Measurements from ENCODE around the gene CRB2. TPM values are rescaled to one million over a fixed set of nuclear protein-coding genes. Genes with fewer than 3 reads are reported as not detected.

CRB2 gene
- total and polyA plus RNA-seq, 2 donors (not counting 3 experiments of a cell fraction or from before 2014, with no cell fraction given) = not detected

DNA sequence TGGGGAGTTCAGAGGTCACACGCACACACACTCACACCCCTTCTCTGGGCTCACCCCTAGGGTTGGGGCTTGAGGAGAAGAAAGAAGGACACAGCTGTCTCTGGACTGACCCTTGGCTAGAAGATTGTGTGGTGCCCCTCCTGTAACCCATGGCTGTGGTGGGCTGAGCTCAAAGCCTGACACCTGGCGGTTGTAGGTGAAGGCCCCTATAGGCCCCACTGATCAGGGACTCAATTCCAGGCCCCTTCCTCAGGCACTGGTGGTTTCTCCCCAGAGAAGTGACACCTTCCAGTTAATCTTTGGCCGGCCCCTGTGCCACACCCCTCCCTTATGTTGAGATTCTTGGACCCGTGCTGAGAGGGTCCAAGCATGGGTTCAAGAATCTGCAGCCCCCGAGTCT, 35.2 kb upstream of the CRB2 start:
- Histone ChIP-seq H3K4me2 (ENCODE audit: insufficient read depth, low read length) (no peak overlapping the region), H2AFZ (ENCODE audit: low read depth, low read length) (no peak overlapping the region), H3K27ac (ENCODE audit: insufficient read depth, low read depth, low read length) (no peak overlapping the region), H3K4me1 (ENCODE audit: control insufficient read depth, extremely low read depth, insufficient read depth, low read length) (no peaks in the 10 kb centered on the region), H3K9ac (replicated peaks; ENCODE audit: extremely low read depth, insufficient read depth, low read length) (no peak overlapping the region), H3K27me3 (ENCODE audit: control insufficient read depth in 2 of 2, insufficient read depth in 2 of 2, low read length in 2 of 2) (no peaks in the 10 kb centered on the region), H3K79me2 (ENCODE audit: control insufficient read depth, insufficient read depth, low read length) (no peaks in the 10 kb centered on the region), H3K9me1 (replicated peaks; ENCODE audit: control insufficient read depth, extremely low read depth, insufficient read depth, low read length) (no peaks in the 10 kb centered on the region), H4K20me1 (replicated peaks; ENCODE audit: control insufficient read depth, extremely low read depth, insufficient read depth, low read length) (no peaks in the 10 kb centered on the region), H3K9me3 (replicated peaks; ENCODE audit: control insufficient read depth, insufficient read depth, low read length) (no peaks in the 10 kb centered on the region), H3K36me3 (ENCODE audit: control insufficient read depth in 2 of 2, extremely low read depth in 1 of 2, insufficient read depth in 2 of 2, low read length in 2 of 2) (no peaks in the 10 kb centered on the region), H3K4me3 (replicated peaks in 1 of 3; ENCODE audit: insufficient read depth in 1 of 3, low read depth in 1 of 3, low read length in 3 of 3) (no peak overlapping the region)
- dilution Hi-C loops (cut with MboI; ENCODE audit: extremely low pct_ligation_motif_present, low sequenced_read_pairs) = no loop called here
- intact Hi-C loops (cut with micrococcal nuclease) = no loop called here
- no peak for TF ChIP-seq GATA2 (IDR thresholded peaks at IDR 0.05; ENCODE audit: insufficient read depth, insufficient read length, low read depth, low read length)
- TF ChIP-seq POLR2AphosphoS5 (IDR thresholded peaks at IDR 0.05; ENCODE audit: insufficient read depth, low read depth, low read length) = no peak
- no peak for TF ChIP-seq EZH2 (IDR thresholded peaks at IDR 0.05; ENCODE audit: borderline replicate concordance, low read depth, low read length, severe bottlenecking)
- no peak for TF ChIP-seq JUN (IDR thresholded peaks at IDR 0.05; ENCODE audit: borderline replicate concordance, insufficient read depth, insufficient read length, low read depth)
- no peak for TF ChIP-seq MYC (IDR thresholded peaks at IDR 0.05; ENCODE audit: low read depth, low read length)
- no peak for TF ChIP-seq POLR2A (IDR thresholded peaks at IDR 0.05; ENCODE audit: low read depth, low read length)
- TF ChIP-seq, protein P1, sequence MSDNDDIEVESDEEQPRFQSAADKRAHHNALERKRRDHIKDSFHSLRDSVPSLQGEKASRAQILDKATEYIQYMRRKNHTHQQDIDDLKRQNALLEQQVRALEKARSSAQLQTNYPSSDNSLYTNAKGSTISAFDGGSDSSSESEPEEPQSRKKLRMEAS (IDR thresholded peaks at IDR 0.05; ENCODE audit: insufficient read depth, insufficient read length) = no peak
- TF ChIP-seq, protein P2, sequence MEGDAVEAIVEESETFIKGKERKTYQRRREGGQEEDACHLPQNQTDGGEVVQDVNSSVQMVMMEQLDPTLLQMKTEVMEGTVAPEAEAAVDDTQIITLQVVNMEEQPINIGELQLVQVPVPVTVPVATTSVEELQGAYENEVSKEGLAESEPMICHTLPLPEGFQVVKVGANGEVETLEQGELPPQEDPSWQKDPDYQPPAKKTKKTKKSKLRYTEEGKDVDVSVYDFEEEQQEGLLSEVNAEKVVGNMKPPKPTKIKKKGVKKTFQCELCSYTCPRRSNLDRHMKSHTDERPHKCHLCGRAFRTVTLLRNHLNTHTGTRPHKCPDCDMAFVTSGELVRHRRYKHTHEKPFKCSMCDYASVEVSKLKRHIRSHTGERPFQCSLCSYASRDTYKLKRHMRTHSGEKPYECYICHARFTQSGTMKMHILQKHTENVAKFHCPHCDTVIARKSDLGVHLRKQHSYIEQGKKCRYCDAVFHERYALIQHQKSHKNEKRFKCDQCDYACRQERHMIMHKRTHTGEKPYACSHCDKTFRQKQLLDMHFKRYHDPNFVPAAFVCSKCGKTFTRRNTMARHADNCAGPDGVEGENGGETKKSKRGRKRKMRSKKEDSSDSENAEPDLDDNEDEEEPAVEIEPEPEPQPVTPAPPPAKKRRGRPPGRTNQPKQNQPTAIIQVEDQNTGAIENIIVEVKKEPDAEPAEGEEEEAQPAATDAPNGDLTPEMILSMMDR (IDR thresholded peaks at IDR 0.05; ENCODE audit: extremely low read depth in 1 of 2, insufficient read depth in 1 of 2, low read depth in 1 of 2, low read length in 2 of 2) = no peak
- no peak for TF ChIP-seq FOS (IDR thresholded peaks at IDR 0.05; ENCODE audit: borderline replicate concordance, insufficient read depth, low read length)
- DNase-seq (ENCODE audit: low read depth, low spot score) = no peak
- no peak for FAIRE-seq
- ChIA-PET CTCF (no interaction called here), POLR2A (no interaction called here)
- BruUV-seq (replicated peaks) = no TSS peak
